ENCODE data around the gene IRX3. TPM values are rescaled to one million over a fixed set of nuclear protein-coding genes. Genes with fewer than 3 reads are reported as not detected.

The IRX3 gene
- total RNA-seq, 3 donors from 2014 or later: 18.4 to 127 (median 56.7) TPM

DNA sequence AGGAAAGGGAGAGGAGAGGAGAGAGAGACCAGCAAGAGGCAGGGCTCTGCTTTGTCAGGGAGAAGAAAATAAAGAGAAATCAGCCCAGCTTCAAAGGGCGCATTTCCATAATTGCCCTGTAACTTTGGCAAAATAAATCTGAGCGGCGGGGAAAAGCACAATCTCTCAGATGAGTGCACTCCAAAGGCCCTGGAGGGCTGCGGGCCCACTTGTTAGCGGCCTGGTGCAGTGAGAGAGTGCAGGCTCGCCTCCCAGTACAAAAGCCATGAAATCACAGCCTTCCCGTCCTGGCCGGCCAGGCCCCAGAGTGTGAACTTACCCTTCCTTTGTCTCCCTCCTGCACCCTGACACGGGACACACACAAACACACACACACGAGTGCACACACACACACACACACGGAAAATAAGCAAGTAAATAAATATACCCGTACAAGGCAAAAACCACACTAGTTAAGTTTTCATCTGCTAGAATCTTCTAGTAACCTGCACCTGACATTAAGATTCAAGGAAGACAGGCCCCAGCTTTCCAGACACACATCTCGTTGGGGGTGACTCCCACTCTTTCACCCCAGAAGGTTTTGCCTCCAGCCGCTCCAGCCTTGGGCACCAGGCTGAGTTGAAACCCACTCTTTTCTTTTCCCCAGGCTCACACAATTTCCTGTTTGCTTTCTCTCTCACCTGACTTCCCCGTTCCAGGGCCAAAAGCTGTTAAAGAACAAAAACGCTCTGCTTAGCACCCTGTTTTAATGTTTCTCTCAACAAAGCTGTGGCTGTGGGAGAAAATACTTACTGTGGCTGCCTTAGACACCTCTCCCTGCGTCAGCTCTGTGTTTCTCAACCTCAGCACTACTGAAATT lies 8.5 kb downstream of the IRX3 start:
- Histone ChIP-seq H3K4me3 (peak overlapping the region in 2 of 3 donors; percentile 11 to 53), H3K4me1 (peaks cover 6 to 10% of the 10 kb centered on the region in 2 donors), H3K9me3 (no peaks in the 10 kb centered on the region), H3K27me3 (no peaks in the 10 kb centered on the region), H3K27ac (peak overlapping the region; percentile 97 to 100), H3K36me3 (no peaks in the 10 kb centered on the region)
- peak in 1 of 2 donors; percentile 39 for DNase-seq (ENCODE audit: low spot score in 2 of 2)
- intact Hi-C loops (cut with DNase I; ENCODE audit: low total_unique reads): no loop called here
- TF ChIP-seq, protein P1, sequence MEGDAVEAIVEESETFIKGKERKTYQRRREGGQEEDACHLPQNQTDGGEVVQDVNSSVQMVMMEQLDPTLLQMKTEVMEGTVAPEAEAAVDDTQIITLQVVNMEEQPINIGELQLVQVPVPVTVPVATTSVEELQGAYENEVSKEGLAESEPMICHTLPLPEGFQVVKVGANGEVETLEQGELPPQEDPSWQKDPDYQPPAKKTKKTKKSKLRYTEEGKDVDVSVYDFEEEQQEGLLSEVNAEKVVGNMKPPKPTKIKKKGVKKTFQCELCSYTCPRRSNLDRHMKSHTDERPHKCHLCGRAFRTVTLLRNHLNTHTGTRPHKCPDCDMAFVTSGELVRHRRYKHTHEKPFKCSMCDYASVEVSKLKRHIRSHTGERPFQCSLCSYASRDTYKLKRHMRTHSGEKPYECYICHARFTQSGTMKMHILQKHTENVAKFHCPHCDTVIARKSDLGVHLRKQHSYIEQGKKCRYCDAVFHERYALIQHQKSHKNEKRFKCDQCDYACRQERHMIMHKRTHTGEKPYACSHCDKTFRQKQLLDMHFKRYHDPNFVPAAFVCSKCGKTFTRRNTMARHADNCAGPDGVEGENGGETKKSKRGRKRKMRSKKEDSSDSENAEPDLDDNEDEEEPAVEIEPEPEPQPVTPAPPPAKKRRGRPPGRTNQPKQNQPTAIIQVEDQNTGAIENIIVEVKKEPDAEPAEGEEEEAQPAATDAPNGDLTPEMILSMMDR (IDR thresholded peaks at IDR 0.05): no peak
- TF ChIP-seq POLR2A (IDR thresholded peaks at IDR 0.05) (no peak), POLR2AphosphoS5 (IDR thresholded peaks at IDR 0.05) (no peak)

DNA sequence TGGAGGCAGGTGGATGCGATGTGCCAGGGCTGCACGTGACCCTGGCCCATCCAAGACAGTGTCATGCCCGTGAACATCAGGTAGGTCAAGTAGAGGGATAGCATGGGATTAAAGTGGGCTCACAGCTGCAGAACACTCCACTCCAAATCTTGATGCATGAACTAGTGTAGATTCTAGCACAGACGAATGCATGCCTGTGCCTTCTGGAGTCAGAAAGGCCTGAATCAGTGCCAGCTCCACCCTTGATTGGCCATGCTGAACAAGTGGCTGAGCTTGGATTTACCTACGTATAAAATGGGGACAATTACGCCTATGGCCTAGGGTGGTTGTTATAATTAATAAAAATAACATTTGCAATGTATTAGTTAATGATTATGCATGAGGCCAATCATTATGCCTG lies 10.6 kb downstream of the IRX3 start:
- intact Hi-C loops (cut with DNase I; ENCODE audit: low total_unique reads): no loop called here
- H3K9me3 ChIP-seq: no peaks in the 10 kb centered on the region
- no peak for TF ChIP-seq POLR2A (IDR thresholded peaks at IDR 0.05)
- TF ChIP-seq POLR2AphosphoS5 (IDR thresholded peaks at IDR 0.05): no peak
- TF ChIP-seq, protein P1 (IDR thresholded peaks at IDR 0.05): no peak
- H3K36me3 ChIP-seq: no peaks in the 10 kb centered on the region
- no peak overlapping the region for H3K27ac ChIP-seq
- peaks cover 6 to 10% of the 10 kb centered on the region in 2 donors for H3K4me1 ChIP-seq
- H3K27me3 ChIP-seq: no peaks in the 10 kb centered on the region
- H3K4me3 ChIP-seq: no peak overlapping the region
- no peak for DNase-seq (ENCODE audit: low spot score in 2 of 2)

DNA sequence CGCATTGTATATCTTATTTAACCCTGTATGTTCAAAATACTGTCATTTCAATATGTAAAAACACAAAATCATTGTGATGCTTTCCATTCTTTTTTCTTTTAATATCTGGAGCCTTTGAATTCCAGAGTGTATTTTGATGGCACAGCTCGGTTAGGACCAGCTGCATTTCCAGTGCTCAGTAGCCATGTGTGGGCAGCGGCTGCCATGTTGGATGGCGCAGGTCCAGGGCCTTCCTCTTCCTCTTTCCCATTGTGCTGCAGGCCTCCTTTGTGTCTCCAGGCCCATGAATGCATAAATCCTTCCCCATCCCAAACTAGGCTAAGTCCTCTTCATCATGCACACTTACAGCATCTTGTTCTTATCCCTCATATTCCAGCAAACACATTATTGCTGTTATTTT lies 13.0 kb downstream of the IRX3 start:
- H3K27me3 ChIP-seq: no peaks in the 10 kb centered on the region
- H3K9me3 ChIP-seq: no peaks in the 10 kb centered on the region
- peaks cover 2 to 4% of the 10 kb centered on the region in 2 donors for H3K4me1 ChIP-seq
- H3K4me3 ChIP-seq: no peak overlapping the region
- TF ChIP-seq, protein P1 (IDR thresholded peaks at IDR 0.05): no peak
- TF ChIP-seq POLR2AphosphoS5 (IDR thresholded peaks at IDR 0.05) (no peak), POLR2A (IDR thresholded peaks at IDR 0.05) (no peak)
- no peaks in the 10 kb centered on the region for H3K36me3 ChIP-seq
- no peak for DNase-seq (ENCODE audit: low spot score in 2 of 2)
- no peak overlapping the region for H3K27ac ChIP-seq
- intact Hi-C loops (cut with DNase I; ENCODE audit: low total_unique reads): no loop called here

DNA sequence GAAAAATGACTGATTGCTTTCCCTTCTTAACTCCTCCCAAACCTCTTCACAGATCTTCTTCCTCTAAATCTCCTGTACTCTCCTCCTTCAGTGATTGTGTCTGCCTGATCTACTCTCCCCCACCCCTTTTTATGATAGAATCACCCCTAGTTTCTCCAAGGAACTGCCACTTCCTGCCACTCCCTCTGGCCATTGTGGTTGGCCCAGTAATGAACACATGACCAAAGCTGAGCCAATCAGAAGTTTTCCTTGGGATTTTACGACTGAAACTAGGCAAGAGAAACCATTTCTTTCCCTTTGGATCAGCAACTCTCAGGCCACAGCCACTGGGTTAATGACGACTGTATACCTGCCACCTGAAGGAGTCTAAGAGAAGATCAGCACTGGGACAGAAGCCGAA lies 15.9 kb downstream of the IRX3 start:
- intact Hi-C loops (cut with DNase I; ENCODE audit: low total_unique reads): no loop called here
- no peak overlapping the region for H3K4me3 ChIP-seq
- H3K36me3 ChIP-seq: no peaks in the 10 kb centered on the region
- no peaks in the 10 kb centered on the region for H3K9me3 ChIP-seq
- no peak overlapping the region for H3K27ac ChIP-seq
- no peaks in the 10 kb centered on the region for H3K27me3 ChIP-seq
- no peak for DNase-seq (ENCODE audit: low spot score in 2 of 2)
- H3K4me1 ChIP-seq: no peaks in the 10 kb centered on the region
- TF ChIP-seq POLR2A (IDR thresholded peaks at IDR 0.05) (no peak), POLR2AphosphoS5 (IDR thresholded peaks at IDR 0.05) (no peak)
- TF ChIP-seq, protein P1 (IDR thresholded peaks at IDR 0.05): no peak

DNA sequence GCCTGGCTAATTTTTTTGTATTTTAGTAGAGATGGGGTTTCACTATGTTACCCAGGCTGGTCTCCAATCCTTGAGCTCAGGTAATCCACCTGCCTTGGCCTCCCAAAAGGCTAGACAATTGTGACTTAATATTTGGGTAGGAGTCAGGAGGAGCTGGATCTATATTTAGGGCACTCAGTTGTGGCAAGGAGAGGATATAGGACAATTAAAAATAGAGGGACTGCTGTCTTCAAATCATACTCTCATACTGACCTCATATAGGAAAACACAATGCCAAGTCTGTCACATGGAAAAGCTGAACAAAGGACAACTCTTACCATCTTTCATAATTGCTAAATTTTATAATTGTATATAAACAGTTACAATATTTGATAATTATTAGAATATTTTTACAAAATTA lies 17.1 kb downstream of the IRX3 start:
- TF ChIP-seq, protein P1 (IDR thresholded peaks at IDR 0.05): no peak
- no peak for TF ChIP-seq POLR2AphosphoS5 (IDR thresholded peaks at IDR 0.05)
- TF ChIP-seq POLR2A (IDR thresholded peaks at IDR 0.05): no peak
- H3K4me1 ChIP-seq: no peaks in the 10 kb centered on the region
- intact Hi-C loops (cut with DNase I; ENCODE audit: low total_unique reads): no loop called here
- H3K36me3 ChIP-seq: no peaks in the 10 kb centered on the region
- no peaks in the 10 kb centered on the region for H3K9me3 ChIP-seq
- H3K4me3 ChIP-seq: no peak overlapping the region
- H3K27ac ChIP-seq: no peak overlapping the region
- H3K27me3 ChIP-seq: no peaks in the 10 kb centered on the region
- DNase-seq (ENCODE audit: low spot score in 2 of 2): no peak

All from breast epithelium (tissue), 4 donors.